Germinal center (tissue), 1 donor: ENCODE measurements around the gene ABCC10.

Source experiments
- DNase-seq: peaks from one replicate; pipeline ENCODE4 v3.0.0; 2012; ENCODE audit warnings: mixed read lengths, low spot score

Gene ABCC10

GRCh38 chr6:43468748-43469681 is 41.7 kb downstream of the ABCC10 start:
- DNase-seq: no peak

- DNase-seq: no peak
Observed at GRCh38 chr6:43469947-43470346, 42.6 kb downstream of the ABCC10 start.

- no peak for DNase-seq
Observed at GRCh38 chr6:43471399-43471798, 44.1 kb downstream of the ABCC10 start.

- DNase-seq: no peak
Observed at GRCh38 chr6:43472515-43472914, 45.2 kb downstream of the ABCC10 start.

GRCh38 chr6:43475516-43475915 is 48.2 kb downstream of the ABCC10 start:
- no peak for DNase-seq

GRCh38 chr6:43476746-43477145 is 49.4 kb downstream of the ABCC10 start:
- no peak for DNase-seq

DNA sequence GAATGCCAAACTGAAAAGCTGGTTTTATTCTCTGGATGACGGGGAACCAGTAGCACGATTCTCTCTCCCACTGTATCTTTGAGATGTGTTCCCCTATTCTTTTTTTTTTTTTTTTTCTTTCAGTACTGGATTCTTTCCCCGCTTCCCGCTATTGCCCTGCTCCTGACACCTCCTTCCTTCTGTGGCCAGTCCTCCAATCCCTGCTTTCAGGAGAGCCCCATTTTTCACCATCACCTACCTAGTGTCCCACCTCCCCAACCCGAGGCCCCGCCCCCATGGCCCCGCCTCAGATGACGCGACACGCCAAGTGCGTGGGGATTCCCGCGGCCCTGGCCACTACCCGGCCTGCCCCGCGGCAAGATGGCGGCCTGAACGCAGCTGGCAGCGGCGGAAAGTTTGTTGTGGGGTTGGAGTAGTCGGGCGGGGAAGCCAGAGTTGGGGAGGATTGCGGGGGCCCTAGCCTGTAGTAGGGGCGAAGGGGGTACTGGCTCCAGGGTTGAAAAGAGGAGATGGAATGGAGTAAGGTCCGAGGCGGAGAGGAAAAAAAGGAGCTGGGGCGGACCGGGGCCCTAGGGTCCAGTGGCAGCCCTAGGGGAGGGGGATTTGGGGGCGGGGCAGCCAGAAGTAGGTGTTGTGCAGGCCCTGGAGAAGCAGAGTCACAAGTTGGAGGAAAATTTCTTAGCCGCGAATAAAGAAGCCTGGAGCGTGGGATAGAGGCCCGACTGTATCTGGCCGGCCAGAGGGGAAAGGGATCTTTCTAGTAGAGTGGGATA is 50.1 kb downstream of the ABCC10 start, which contains the start of gene TJAP1:
Gene TJAP1 (plus strand): TSS at position 336 of the 773 bp plus-strand sequence. CDS start 21,432 bp downstream, outside the sequence.
- peak; percentile 94 for DNase-seq

DNA sequence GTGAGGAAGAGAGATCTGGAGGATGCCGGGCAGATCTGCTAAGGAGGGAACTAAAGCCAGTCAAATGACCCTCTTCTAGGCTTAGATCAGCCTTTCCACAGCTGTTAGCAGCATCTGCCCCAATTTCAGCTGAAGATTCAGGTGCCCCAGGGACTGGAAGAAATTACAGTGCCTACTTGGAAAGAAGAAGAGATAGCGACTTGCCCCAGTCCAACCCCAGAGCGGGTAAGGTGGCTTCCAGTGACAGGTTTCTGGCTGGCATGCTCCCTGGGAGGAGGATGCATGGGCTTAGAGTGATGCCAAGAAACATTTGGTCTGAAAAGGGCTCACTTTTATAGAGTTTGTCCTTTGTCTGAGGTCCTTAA is 50.6 kb downstream of the ABCC10 start:
- DNase-seq: no peak

GRCh38 chr6:43481075-43481474 is 53.7 kb downstream of the ABCC10 start:
- DNase-seq: no peak

- no peak for DNase-seq
Observed at GRCh38 chr6:43481591-43482236, 54.4 kb downstream of the ABCC10 start.

GRCh38 chr6:43488667-43489276 is 61.4 kb downstream of the ABCC10 start:
- no peak for DNase-seq

GRCh38 chr6:43489277-43490072 is 62.1 kb downstream of the ABCC10 start:
- no peak for DNase-seq

- no peak for DNase-seq
Observed at GRCh38 chr6:43490523-43490939, 63.2 kb downstream of the ABCC10 start.

- DNase-seq: no peak
Observed at GRCh38 chr6:43491750-43492661, 64.7 kb downstream of the ABCC10 start.

DNA sequence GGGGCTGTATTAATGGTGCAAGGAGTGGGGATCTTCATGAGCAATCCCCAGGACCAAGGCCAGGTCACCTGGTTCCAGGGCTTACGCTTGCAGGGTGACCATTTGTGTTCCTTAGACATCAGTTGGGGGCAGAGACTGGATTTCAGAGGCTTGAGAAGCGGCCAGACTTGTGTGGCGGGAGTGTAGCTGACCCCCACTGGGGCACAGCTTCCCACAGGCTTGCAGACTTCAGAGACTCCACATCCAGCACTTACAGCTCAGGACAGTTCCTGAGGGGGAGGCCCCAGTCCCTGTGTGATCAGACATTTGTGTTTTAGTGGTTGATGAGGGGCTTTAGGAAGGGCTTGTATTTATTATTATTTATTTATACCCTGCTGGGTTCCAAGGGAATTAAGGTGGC is 65.3 kb downstream of the ABCC10 start:
- no peak for DNase-seq

DNA sequence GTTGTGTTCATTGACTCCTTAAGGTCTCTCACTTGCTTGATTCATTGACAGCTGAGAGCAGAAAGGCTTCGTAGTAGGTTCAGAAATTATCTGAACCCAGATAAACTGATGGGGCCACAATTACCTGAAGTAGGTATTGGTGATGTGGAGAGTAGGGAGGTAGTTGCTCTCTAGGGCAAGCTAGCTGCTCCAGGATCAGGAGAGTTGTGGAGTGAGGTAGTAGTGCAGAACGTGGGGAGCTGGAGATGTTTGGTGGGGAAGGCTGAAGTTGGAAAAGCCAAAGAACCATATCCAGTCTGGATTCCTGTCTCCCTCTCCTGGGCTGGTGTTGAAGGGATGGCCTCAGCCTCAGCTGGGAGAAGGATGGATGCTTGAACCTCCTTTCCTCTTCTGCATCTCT is 65.9 kb downstream of the ABCC10 start:
- DNase-seq: no peak

GRCh38 chr6:43493833-43494232 is 66.5 kb downstream of the ABCC10 start:
- no peak for DNase-seq

GRCh38 chr6:43494321-43494720 is 67.0 kb downstream of the ABCC10 start:
- DNase-seq: no peak

DNA sequence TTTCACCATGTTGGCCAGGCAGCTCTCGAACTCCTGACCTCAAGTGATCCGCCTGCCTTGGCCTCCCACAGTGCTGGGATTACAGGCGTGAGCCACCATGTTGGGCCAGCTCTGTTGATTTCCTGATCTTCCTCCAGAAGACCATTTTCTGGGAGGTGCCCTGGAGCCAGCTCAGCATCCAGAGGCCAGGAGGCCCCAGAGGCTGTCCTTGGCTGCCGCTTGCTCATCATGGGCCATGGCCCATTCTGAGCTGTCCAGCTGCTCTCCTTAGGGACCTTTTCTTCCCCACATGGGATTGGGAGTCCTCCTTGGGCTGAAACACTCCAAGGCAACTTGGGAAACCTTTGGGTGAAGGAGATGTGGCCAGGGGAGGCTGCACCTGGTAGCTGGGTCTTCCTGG is 67.4 kb downstream of the ABCC10 start:
- DNase-seq: no peak

- no peak for DNase-seq
Observed at GRCh38 chr6:43495409-43495941, 68.1 kb downstream of the ABCC10 start.
